Measurements from ENCODE around the gene DLG3.

GRCh38 chrX:70464051-70464450 lies 19.4 kb downstream of the DLG3 start:
- TF ChIP-seq, protein P1, sequence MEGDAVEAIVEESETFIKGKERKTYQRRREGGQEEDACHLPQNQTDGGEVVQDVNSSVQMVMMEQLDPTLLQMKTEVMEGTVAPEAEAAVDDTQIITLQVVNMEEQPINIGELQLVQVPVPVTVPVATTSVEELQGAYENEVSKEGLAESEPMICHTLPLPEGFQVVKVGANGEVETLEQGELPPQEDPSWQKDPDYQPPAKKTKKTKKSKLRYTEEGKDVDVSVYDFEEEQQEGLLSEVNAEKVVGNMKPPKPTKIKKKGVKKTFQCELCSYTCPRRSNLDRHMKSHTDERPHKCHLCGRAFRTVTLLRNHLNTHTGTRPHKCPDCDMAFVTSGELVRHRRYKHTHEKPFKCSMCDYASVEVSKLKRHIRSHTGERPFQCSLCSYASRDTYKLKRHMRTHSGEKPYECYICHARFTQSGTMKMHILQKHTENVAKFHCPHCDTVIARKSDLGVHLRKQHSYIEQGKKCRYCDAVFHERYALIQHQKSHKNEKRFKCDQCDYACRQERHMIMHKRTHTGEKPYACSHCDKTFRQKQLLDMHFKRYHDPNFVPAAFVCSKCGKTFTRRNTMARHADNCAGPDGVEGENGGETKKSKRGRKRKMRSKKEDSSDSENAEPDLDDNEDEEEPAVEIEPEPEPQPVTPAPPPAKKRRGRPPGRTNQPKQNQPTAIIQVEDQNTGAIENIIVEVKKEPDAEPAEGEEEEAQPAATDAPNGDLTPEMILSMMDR (optimal IDR thresholded peaks at IDR 0.05 in 1 of 3, IDR thresholded peaks at IDR 0.05 in 1 of 3, conservative IDR thresholded peaks at IDR 0.05 in 1 of 3; ENCODE audit: extremely low read depth in 1 of 3, insufficient read depth in 2 of 3, low read length in 3 of 3), result no peak
- no peak for TF ChIP-seq EZH2 (IDR thresholded peaks at IDR 0.05; ENCODE audit: low read length)

Data from keratinocyte (primary cell).